Measurements from ENCODE around the gene TBC1D22B.

GRCh38 chr6:37212268-37212667, 45.3 kb upstream of the TBC1D22B start:
- no peak for TF ChIP-seq CTCF (IDR thresholded peaks at IDR 0.05; ENCODE audit: low read depth, low read length, poor library complexity, severe bottlenecking)
- TF ChIP-seq EZH2phosphoT487 (IDR thresholded peaks at IDR 0.05; ENCODE audit: borderline replicate concordance, low read length): no peak

All from DOHH2 (cell line).